GM23248 (cell line): ENCODE data around the gene TBXAS1.

Experiments
- EZH2 ChIP-seq: fragments of 200-600 bp; sonication (generic); IDR thresholded peaks from 2 replicates; pipeline ENCODE4 v1.6.1; 2018; ENCODE audit warnings: antibody characterized with exemption, mild to moderate bottlenecking; ENCODE audit not compliant: insufficient read depth, poor library complexity, severe bottlenecking
- EZH2phosphoT487 ChIP-seq: fragments of 200-600 bp; sonication (generic); IDR thresholded peaks from 2 replicates; pipeline ENCODE4 v1.6.1; 2018; ENCODE audit warnings: antibody characterized with exemption, moderate library complexity, mild to moderate bottlenecking, low read depth; ENCODE audit not compliant: insufficient read depth

GRCh38 chr7:139990142-139990535, 161.1 kb downstream of the TBXAS1 start:
- TF ChIP-seq EZH2phosphoT487, result no peak
- no peak for TF ChIP-seq EZH2
